Endothelial cell (in vitro differentiated cells): Measurements from ENCODE around the gene GALNT9. TPM values are rescaled to one million over a fixed set of nuclear protein-coding genes. Genes with fewer than 3 reads are reported as not detected.

Experiments
- DNase-seq: peaks from one replicate; pipeline ENCODE4 v3.0.0; 2021; ENCODE audit warnings: low spot score
- H3K27ac Mint-ChIP-seq: one replicate; pipeline ENCODE4 v1.8.0; 2021; ENCODE audit warnings: mixed read lengths, inconsistent platforms; ENCODE audit not compliant: unreplicated experiment
- H3K27me3 Mint-ChIP-seq: one replicate; pipeline ENCODE4 v1.8.0; 2021; ENCODE audit warnings: mild to moderate bottlenecking, moderate library complexity, mixed read lengths, inconsistent platforms; ENCODE audit not compliant: unreplicated experiment
- H3K36me3 Mint-ChIP-seq: one replicate; pipeline ENCODE4 v1.8.0; 2021; ENCODE audit warnings: mild to moderate bottlenecking, low read depth, mixed read lengths, inconsistent platforms; ENCODE audit not compliant: unreplicated experiment
- H3K4me1 Mint-ChIP-seq: one replicate; pipeline ENCODE4 v1.8.0; 2021; ENCODE audit warnings: mild to moderate bottlenecking, mixed read lengths, inconsistent platforms; ENCODE audit not compliant: unreplicated experiment
- H3K4me3 Mint-ChIP-seq: one replicate; pipeline ENCODE4 v1.8.0; 2021; ENCODE audit warnings: mild to moderate bottlenecking, mixed read lengths, inconsistent platforms; ENCODE audit not compliant: unreplicated experiment
- H3K9me3 Mint-ChIP-seq: one replicate; pipeline ENCODE4 v1.8.0; 2021; ENCODE audit warnings: mixed read lengths, inconsistent platforms; ENCODE audit not compliant: unreplicated experiment
- CTCF ChIP-seq: fragments of 200-600 bp; sonication (generic); IDR thresholded peaks from one replicate; pipeline ENCODE4 v1.5.0; 2021; ENCODE audit warnings: antibody characterized with exemption; ENCODE audit not compliant: unreplicated experiment
- total RNA-seq: library from RNA; stranded (reverse); fragmentation: NEBNext Ultra II Directional; extraction: Animal tissue kit (Norgen Biotek cat#: 25700); gene quantifications from one replicate; pipeline ENCODE4 v1.2.1, GENCODE V29; 2021; ENCODE audit not compliant: unreplicated experiment

The GALNT9 gene
- total RNA-seq, 1 donor from 2014 or later: not detected

GRCh38 chr12:132239796-132240668 lies 89.4 kb downstream of the GALNT9 start:
- no peak for TF ChIP-seq CTCF
- no peaks in the 10 kb centered on the region for H3K9me3 Mint-ChIP-seq
- H3K36me3 Mint-ChIP-seq: peaks cover 4% of the 10 kb centered on the region
- H3K27me3 Mint-ChIP-seq: peaks cover 15% of the 10 kb centered on the region
- H3K4me1 Mint-ChIP-seq: no peaks in the 10 kb centered on the region
- no peak overlapping the region for H3K4me3 Mint-ChIP-seq
- no peak overlapping the region for H3K27ac Mint-ChIP-seq
- no peak for DNase-seq

GRCh38 chr12:132239392-132239791 lies 90.0 kb downstream of the GALNT9 start:
- H3K27ac Mint-ChIP-seq: no peak overlapping the region
- H3K27me3 Mint-ChIP-seq: peaks cover 16% of the 10 kb centered on the region
- no peaks in the 10 kb centered on the region for H3K9me3 Mint-ChIP-seq
- peaks cover 4% of the 10 kb centered on the region for H3K36me3 Mint-ChIP-seq
- DNase-seq: no peak
- H3K4me1 Mint-ChIP-seq: no peaks in the 10 kb centered on the region
- no peak for TF ChIP-seq CTCF
- H3K4me3 Mint-ChIP-seq: no peak overlapping the region

- no peak for DNase-seq
- no peak overlapping the region for H3K4me3 Mint-ChIP-seq
- peaks cover 4% of the 10 kb centered on the region for H3K36me3 Mint-ChIP-seq
- peaks cover 16% of the 10 kb centered on the region for H3K27me3 Mint-ChIP-seq
- H3K9me3 Mint-ChIP-seq: no peaks in the 10 kb centered on the region
- TF ChIP-seq CTCF: no peak
- H3K27ac Mint-ChIP-seq: no peak overlapping the region
- H3K4me1 Mint-ChIP-seq: no peaks in the 10 kb centered on the region
Measured at GRCh38 chr12:132238884-132239283, 90.5 kb downstream of the GALNT9 start.

- Mint-ChIP-seq H3K4me1 (no peaks in the 10 kb centered on the region), H3K27me3 (peaks cover 14% of the 10 kb centered on the region), H3K27ac (no peak overlapping the region), H3K9me3 (no peaks in the 10 kb centered on the region), H3K36me3 (peaks cover 4% of the 10 kb centered on the region), H3K4me3 (no peak overlapping the region)
- TF ChIP-seq CTCF: no peak
- DNase-seq: no peak
Measured at GRCh38 chr12:132238488-132238854, 90.9 kb downstream of the GALNT9 start.

- peaks cover 4% of the 10 kb centered on the region for H3K36me3 Mint-ChIP-seq
- H3K4me3 Mint-ChIP-seq: no peak overlapping the region
- no peak for TF ChIP-seq CTCF
- H3K9me3 Mint-ChIP-seq: no peaks in the 10 kb centered on the region
- no peak for DNase-seq
- H3K27ac Mint-ChIP-seq: no peak overlapping the region
- peaks cover 12% of the 10 kb centered on the region for H3K27me3 Mint-ChIP-seq
- no peaks in the 10 kb centered on the region for H3K4me1 Mint-ChIP-seq
Measured at GRCh38 chr12:132237772-132238487, 91.5 kb downstream of the GALNT9 start.
